Brain pericyte (primary cell): Measurements from ENCODE around the gene TSHZ3.

Source experiments
- DNase-seq: peaks from one replicate; pipeline ENCODE4 v3.0.0-alpha.2; 2012; ENCODE audit warnings: low read depth, low spot score

The TSHZ3 gene

DNA sequence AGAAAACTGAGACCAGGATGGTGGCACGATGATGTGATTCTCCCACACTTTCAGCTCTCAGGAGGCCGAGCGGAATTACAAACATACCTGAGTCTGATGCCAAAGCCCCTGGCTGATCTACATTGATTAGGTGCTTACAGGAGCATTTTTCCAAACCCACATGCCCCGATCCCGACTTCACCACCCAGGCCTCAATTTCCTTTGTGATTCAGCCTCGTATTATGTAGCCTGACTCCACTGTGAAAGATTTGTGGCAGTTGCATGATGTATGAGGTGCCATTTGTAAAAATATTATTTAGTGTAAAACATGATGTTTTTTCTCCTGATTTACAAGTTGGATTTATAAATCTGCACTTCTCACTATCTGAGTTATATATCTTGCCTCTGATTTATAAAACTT lies 118.0 kb downstream of the TSHZ3 start:
- DNase-seq, result no peak

DNA sequence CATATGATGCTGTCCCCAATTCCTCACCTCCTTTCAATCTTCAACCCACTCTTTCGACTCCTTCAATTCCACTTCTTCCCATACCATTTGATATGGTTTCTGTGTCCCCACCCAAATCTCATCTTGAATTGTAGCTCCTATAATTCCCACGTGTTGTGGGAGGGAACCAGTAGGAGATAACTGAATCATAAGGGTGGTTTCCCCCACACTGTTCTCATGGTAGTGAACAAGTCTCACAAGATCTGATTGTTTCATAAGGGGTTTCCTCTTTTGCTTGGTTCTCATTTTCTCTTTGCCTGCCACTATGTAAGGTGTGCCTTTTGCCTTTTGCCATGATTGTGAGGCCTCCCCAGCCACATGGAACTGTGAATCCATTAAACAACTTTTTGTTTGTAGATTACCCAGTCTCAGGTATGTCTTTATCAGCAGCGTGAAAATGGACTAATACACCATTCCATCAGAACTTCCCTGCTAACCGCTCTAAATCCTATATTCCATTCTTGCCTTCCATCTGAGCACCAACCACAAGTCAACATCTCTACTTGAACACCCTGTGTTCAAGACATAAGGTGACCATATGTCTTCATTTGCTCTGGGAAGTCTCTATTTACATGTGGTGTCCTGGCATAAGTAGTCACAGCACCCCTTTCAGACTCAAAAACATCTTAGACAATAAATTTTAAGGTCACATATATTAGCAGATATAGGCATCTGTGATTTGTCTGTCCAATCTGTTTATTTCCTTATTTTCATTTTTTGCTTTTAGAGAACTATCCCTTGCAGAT lies 122.9 kb downstream of the TSHZ3 start:
- no peak for DNase-seq
